SK-N-SH (cell line): ENCODE measurements around the gene PANK4.

ENCODE experiments used
- CHD2 ChIP-seq: fragments of 150-350 bp; IDR thresholded peaks from 2 replicates; pipeline ENCODE4 v1.6.1; 2018; ENCODE audit warnings: low read length; ENCODE audit not compliant: partially characterized antibody
- CTCF ChIP-seq: fragments of 200-600 bp; sonication (generic); IDR thresholded peaks from 2 replicates; pipeline ENCODE4 v1.6.1; 2017; ENCODE audit warnings: antibody characterized with exemption, mild to moderate bottlenecking, moderate library complexity
- EZH2phosphoT487 ChIP-seq: fragments of 200-600 bp; sonication (generic); IDR thresholded peaks from 2 replicates; pipeline ENCODE4 v1.6.1; 2017; ENCODE audit warnings: low read depth, mixed run types, mild to moderate bottlenecking, antibody characterized with exemption, moderate library complexity, borderline replicate concordance
- FOXJ3 ChIP-seq: sonication (generic); formaldehyde crosslinking; IDR thresholded peaks from 2 replicates; pipeline ENCODE4 v1.5.1; 2020; ENCODE audit warnings: mild to moderate bottlenecking, missing genetic modification reagents
- FOXM1 ChIP-seq: IDR thresholded peaks from 2 replicates; pipeline ENCODE4 v1.4.0; 2012; ENCODE audit warnings: low read depth, mild to moderate bottlenecking
- GATA2 ChIP-seq: sonication (generic); formaldehyde crosslinking; IDR thresholded peaks from 2 replicates; pipeline ENCODE4 v1.5.0; 2020; ENCODE audit warnings: mild to moderate bottlenecking, missing genetic modification reagents
- POLR2AphosphoS5 ChIP-seq: IDR thresholded peaks from 2 replicates; pipeline ENCODE4 v1.6.1; 2012; ENCODE audit warnings: low read depth, low read length
- RCOR1 ChIP-seq: fragments of 150-350 bp; IDR thresholded peaks from 2 replicates; pipeline ENCODE4 v1.6.1; 2017; ENCODE audit warnings: antibody characterized with exemption, low read length
- SIN3A ChIP-seq: IDR thresholded peaks from 2 replicates; pipeline ENCODE4 v1.6.1; 2012; ENCODE audit warnings: low read depth, mild to moderate bottlenecking, low read length, moderate library complexity, borderline replicate concordance
- TAF1 ChIP-seq: IDR thresholded peaks from 2 replicates; pipeline ENCODE4 v1.6.1; 2012; ENCODE audit warnings: low read depth, mild to moderate bottlenecking, low read length, moderate library complexity, borderline replicate concordance
- TCF12 ChIP-seq: IDR thresholded peaks from 2 replicates; pipeline ENCODE4 v1.4.0; 2012
- USF2 ChIP-seq: fragments of 150-350 bp; IDR thresholded peaks from 2 replicates; pipeline ENCODE4 v1.6.1; 2017; ENCODE audit warnings: antibody characterized with exemption, low read length, low read depth, borderline replicate concordance
- YY1 ChIP-seq: IDR thresholded peaks from 2 replicates; pipeline ENCODE4 v1.4.0; 2012; ENCODE audit warnings: low read depth, mild to moderate bottlenecking
- ZBTB33 ChIP-seq: IDR thresholded peaks from 2 replicates; pipeline ENCODE4 v1.4.0; 2012; ENCODE audit warnings: low read depth, borderline replicate concordance

- TF ChIP-seq FOXM1 (no peak), TCF12 (no peak), CTCF (no peak), CHD2 (no peak), RCOR1 (no peak), USF2 (no peak), GATA2 (no peak), ZBTB33 (no peak), EZH2phosphoT487 (no peak), POLR2AphosphoS5 (no peak), FOXJ3 (CRISPR knock-in tag) (no peak), SIN3A (no peak), YY1 (no peak), TAF1 (no peak)
Observed at GRCh38 chr1:2483970-2484369, 42.4 kb downstream of the PANK4 start.
